Esophagus (tissue), 2 donors: ENCODE data around the gene DPM3. TPM values are rescaled to one million over a fixed set of nuclear protein-coding genes. Genes with fewer than 3 reads are reported as not detected.

ENCODE experiments used
- H3K27ac ChIP-seq, 2 donors: one replicate each; pipeline ENCODE4 v1.5.1; 2013; ENCODE audit warnings: low read depth in 2 of 2, mild to moderate bottlenecking in 2 of 2, inconsistent platforms in 1 of 2, low read length in 1 of 2, moderate library complexity in 1 of 2
- H3K27me3 ChIP-seq, 2 donors: one replicate each; pipeline ENCODE4 v1.6.1; 2013; ENCODE audit warnings: low read length in 2 of 2, control low read depth in 1 of 2, mild to moderate bottlenecking in 1 of 2; ENCODE audit not compliant: insufficient read depth in 2 of 2, control insufficient read depth in 1 of 2
- H3K36me3 ChIP-seq, 2 donors: one replicate each; pipeline ENCODE4 v1.6.1; 2013; ENCODE audit warnings: low read length in 1 of 2; ENCODE audit not compliant: control insufficient read depth in 2 of 2, insufficient read depth in 2 of 2
- H3K4me1 ChIP-seq, 2 donors: one replicate each; pipeline ENCODE4 v1.6.1; 2013; ENCODE audit warnings: low read length in 1 of 2; ENCODE audit not compliant: control insufficient read depth in 2 of 2, insufficient read depth in 2 of 2
- H3K4me3 ChIP-seq, 2 donors: one replicate each; pipeline ENCODE4 v1.5.1; 2013; ENCODE audit warnings: low read length in 2 of 2, mild to moderate bottlenecking in 2 of 2, low read depth in 1 of 2, moderate library complexity in 1 of 2
- H3K9me3 ChIP-seq, 2 donors: one replicate each; pipeline ENCODE4 v1.6.1; 2013; ENCODE audit warnings: mild to moderate bottlenecking in 2 of 2, low read depth in 1 of 2, low read length in 1 of 2, moderate library complexity in 1 of 2; ENCODE audit not compliant: control insufficient read depth in 2 of 2, insufficient read depth in 1 of 2
- WGBS, 2 donors: extraction: QIAGEN DNeasy Blood & Tissue Kit; methylation state at CpG; one replicate each; pipeline ENCODE4 v1.1.7; 2013; 5-methylcytosine and 5-hydroxymethylcytosine counted together
- polyA plus RNA-seq, 2 donors: library from polyadenylated mRNA; stranded (reverse); fragments of 200-250 nt; gene quantifications; one replicate each; pipeline ENCODE4 v1.2.3, GENCODE V29; 2013
- donor health status: healthy with polysubstance abuse.
- donor health status: Bipolar disorder and iron deficiency.

DPM3 gene
- polyA plus RNA-seq, 2 donors: 103 to 248 TPM

GRCh38 chr1:155092131-155092530 is 48.2 kb downstream of the DPM3 start:
- Histone ChIP-seq H3K27ac (no peak overlapping the region), H3K36me3 (no peaks in the 10 kb centered on the region), H3K4me3 (no peak overlapping the region), H3K4me1 (peaks cover 3 to 10% of the 10 kb centered on the region in 2 donors), H3K9me3 (no peaks in the 10 kb centered on the region), H3K27me3 (no peaks in the 10 kb centered on the region)
- WGBS, 2 donors: 79 to 86% methylated on average over 3 to 6 of the region's 6 CpGs

DNA sequence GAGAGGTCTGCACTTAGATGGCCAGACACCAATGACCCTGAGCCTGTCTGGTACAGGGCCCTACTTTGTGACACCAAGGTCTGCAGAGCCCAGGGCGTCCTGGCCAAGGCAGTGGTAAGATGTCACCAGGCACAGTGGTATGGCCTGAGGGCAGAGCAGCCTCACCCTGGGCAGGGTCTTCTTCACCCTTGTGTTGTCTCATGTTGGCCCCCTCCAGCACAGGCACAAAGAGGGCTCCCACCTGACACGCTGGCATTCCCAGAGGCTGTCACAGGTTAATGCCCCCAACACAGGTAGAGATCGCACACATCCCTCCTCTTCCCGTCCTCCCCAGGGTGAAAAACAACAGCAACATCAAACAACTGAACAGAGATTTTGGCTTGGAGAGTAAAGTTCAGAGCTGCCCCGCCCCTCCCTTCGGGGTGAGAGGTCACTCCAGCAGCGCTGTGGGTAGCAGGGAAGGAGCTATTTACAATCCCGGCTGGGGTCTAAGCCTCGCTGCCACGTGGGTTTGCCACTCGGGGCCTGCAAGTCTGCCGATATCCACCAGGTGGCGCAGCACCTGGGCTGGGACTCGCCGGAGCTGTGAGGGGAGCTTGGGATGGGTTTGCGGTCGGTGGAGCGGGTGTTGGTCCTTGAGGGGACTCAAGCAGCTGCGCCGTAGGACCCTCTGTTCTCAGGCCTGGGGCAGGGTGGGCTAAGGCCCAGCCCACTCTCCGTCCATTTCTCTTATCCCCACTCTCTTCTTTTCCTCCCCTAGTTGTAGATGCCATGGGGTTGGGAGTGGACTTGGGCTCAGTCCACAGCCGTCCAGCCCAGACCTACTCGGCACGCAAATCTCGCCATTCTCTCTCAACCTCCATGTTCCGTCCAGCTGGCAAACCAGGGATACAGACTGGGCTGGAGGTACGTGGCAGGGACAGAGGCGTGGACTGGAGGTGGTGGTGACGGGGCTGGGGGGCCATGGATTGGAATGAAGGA is 49.0 kb downstream of the DPM3 start:
- Histone ChIP-seq H3K9me3 (no peaks in the 10 kb centered on the region), H3K4me3 (no peak overlapping the region), H3K36me3 (peaks cover 0 to 2% of the 10 kb centered on the region in 2 donors), H3K4me1 (peaks cover 3 to 12% of the 10 kb centered on the region in 2 donors), H3K27ac (no peak overlapping the region), H3K27me3 (no peaks in the 10 kb centered on the region)
- WGBS, 2 donors: 17 to 19% methylated on average over 29 of the region's 29 CpGs

Other genes starting within 250 kb of the DPM3 start
- gene PMVK, start 203.8 kb downstream of the DPM3 start, polyA plus RNA-seq: 10 to 100 TPM; 29.4 to 68.9 TPM
- gene PBXIP1, start 184.4 kb downstream of the DPM3 start, polyA plus RNA-seq: 10 to 100 TPM; 18.3 to 25.7 TPM
- gene PYGO2, start 178.7 kb downstream of the DPM3 start, polyA plus RNA-seq: 10 to 100 TPM; 14.3 to 15.8 TPM
- 10 to 100 TPM; 28.8 to 38.8 TPM for gene SHC1, start 169.8 kb downstream of the DPM3 start, polyA plus RNA-seq
- 10 to 100 TPM in 1 of 2 donors, 1 to 10 TPM in 1; 8.9 to 74.3 TPM for gene CKS1B, start 165.8 kb downstream of the DPM3 start, polyA plus RNA-seq
- 10 to 100 TPM; 27.1 TPM for gene FLAD1, start 157.2 kb downstream of the DPM3 start, polyA plus RNA-seq
- gene LENEP, start 146.9 kb downstream of the DPM3 start, polyA plus RNA-seq: under 1 TPM in 1 of 2 donors, not detected in 1; 0.22 TPM
- 10 to 100 TPM; 71.7 to 95.8 TPM for gene ZBTB7B, start 137.7 kb downstream of the DPM3 start, polyA plus RNA-seq
- 10 to 100 TPM in 1 of 2 donors, 1 to 10 TPM in 1; 1.7 to 10.1 TPM for gene DCST2, start 106.8 kb downstream of the DPM3 start, polyA plus RNA-seq
- gene DCST1, start 106.7 kb downstream of the DPM3 start, polyA plus RNA-seq: under 1 TPM; 0.14 to 0.29 TPM
- 100 to 1,000 TPM; 122 to 222 TPM for gene ADAM15, start 89.2 kb downstream of the DPM3 start, polyA plus RNA-seq
- gene EFNA4, start 76.8 kb downstream of the DPM3 start, polyA plus RNA-seq: 10 to 100 TPM; 14.7 to 16.2 TPM
- 10 to 100 TPM; 16.3 to 21.7 TPM for gene EFNA3, start 61.7 kb downstream of the DPM3 start, polyA plus RNA-seq
- gene EFNA1, start 12.7 kb downstream of the DPM3 start, polyA plus RNA-seq: 10 to 100 TPM; 32.9 to 48.1 TPM
- 10 to 100 TPM; 41.0 to 51.5 TPM for gene SLC50A1, start 4.7 kb downstream of the DPM3 start, polyA plus RNA-seq
- 100 to 1,000 TPM; 161 to 260 TPM for gene KRTCAP2, start 32.8 kb upstream of the DPM3 start, polyA plus RNA-seq
- gene TRIM46, start 33.3 kb upstream of the DPM3 start, polyA plus RNA-seq: under 1 TPM; 0.19 to 0.47 TPM
- 10 to 100 TPM; 12.9 to 41.5 TPM for gene THBS3, start 67.4 kb upstream of the DPM3 start, polyA plus RNA-seq
- 10 to 100 TPM; 43.6 to 51.4 TPM for gene MTX1, start 68.2 kb upstream of the DPM3 start, polyA plus RNA-seq
- gene ENTREP3, start 115.0 kb upstream of the DPM3 start, polyA plus RNA-seq: 10 to 100 TPM; 12.7 to 13.6 TPM
- 10 to 100 TPM; 20.2 to 47.3 TPM for gene SCAMP3, start 121.8 kb upstream of the DPM3 start, polyA plus RNA-seq
- gene CLK2, start 133.0 kb upstream of the DPM3 start, polyA plus RNA-seq: 10 to 100 TPM; 29.2 to 55.3 TPM
- gene HCN3, start 136.9 kb upstream of the DPM3 start, polyA plus RNA-seq: 1 to 10 TPM; 2.4 to 6.6 TPM
- gene PKLR, start 160.9 kb upstream of the DPM3 start, polyA plus RNA-seq: under 1 TPM; 0.02 to 0.04 TPM
- 100 to 1,000 TPM; 190 to 241 TPM for gene FDPS, start 168.3 kb upstream of the DPM3 start, polyA plus RNA-seq
- 10 to 100 TPM; 30.7 to 41.0 TPM for gene RUSC1, start 180.4 kb upstream of the DPM3 start, polyA plus RNA-seq